ENCODE results near the gene TNS3.

Gene TNS3

DNA sequence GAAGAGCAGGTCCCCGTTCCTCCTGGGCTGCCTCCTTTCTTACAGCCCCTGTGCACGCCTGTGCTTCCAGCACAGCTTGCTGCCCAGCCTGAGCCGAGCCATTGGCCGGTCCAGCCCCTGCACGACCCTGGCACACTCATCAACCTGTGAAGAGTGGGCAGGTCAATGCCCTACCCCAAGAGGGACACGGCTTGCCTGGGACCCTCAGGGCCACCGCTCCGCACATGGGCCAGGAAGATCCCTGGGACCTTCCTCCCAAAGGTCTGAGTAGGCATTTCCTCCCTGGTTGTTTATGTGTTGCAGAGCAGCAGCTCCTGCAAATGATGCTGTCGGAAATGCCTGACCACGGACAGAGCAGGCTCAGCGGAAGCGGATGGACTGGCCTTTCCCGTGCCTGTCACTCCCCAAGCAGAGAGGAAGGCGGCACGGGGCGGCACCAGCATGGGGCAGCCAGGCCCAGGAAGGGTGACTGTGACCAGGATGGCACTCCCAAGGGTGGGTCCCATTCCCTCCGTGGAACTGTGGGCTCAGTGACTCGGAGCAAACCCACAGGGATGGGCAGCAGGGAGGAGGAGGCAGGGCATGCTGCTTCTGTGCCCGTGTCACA, 252.5 kb downstream of the TNS3 start:
- peak; percentile 89 for DNase-seq (ENCODE audit: low spot score)

DNA sequence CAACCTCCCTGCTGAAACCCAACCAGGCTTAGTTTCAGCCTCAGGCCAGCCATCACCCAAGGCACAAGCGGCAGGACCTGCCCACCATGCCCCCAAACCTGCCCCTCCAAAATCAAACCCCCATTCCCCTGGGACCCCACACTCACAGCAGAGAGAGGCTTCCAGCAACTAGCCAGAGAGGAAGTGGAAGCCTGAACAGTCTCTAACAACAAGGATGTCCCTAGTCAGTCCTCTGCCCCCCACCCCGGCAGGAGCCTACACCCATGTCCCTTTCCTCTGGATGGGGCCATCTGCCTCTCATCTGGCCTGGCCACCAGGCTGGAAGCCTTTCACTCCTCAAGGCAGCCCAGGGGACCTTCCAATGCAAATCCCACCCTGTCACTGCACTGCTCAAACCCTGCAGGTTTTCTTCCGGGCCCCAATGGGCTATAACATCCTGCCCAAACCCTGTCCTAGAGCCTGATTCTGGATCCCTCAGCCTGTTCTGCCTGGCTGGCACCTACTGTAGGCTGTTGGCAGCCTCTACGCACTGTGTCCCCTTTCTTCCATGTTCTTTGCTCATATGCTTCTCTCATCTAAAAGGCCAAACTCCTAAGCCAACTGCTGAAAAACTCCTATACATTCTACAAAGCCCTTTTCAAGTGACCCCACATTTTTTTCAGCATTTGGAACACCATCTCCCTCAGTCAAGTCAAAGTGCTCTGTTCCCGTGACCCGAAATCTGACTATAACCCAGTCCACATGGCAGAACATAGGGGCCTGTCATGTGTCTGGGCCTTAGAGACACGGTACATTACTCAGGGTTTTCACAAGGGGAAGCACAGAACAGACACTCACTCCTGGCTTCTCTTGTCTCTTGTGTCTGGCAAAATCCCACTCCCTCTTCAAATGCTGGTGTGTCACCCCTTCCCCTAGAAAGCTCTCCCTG, 253.3 kb downstream of the TNS3 start:
- peak; percentile 30 for DNase-seq (ENCODE audit: low spot score)

- peak; percentile 72 for DNase-seq (ENCODE audit: low spot score)
Observed at GRCh38 chr7:47327698-47328391, 254.1 kb downstream of the TNS3 start.

GRCh38 chr7:47327346-47327697, 254.6 kb downstream of the TNS3 start:
- peak; percentile 44 for DNase-seq (ENCODE audit: low spot score)

GRCh38 chr7:47326808-47327207, 255.1 kb downstream of the TNS3 start:
- peak; percentile 21 for DNase-seq (ENCODE audit: low spot score)

DNA sequence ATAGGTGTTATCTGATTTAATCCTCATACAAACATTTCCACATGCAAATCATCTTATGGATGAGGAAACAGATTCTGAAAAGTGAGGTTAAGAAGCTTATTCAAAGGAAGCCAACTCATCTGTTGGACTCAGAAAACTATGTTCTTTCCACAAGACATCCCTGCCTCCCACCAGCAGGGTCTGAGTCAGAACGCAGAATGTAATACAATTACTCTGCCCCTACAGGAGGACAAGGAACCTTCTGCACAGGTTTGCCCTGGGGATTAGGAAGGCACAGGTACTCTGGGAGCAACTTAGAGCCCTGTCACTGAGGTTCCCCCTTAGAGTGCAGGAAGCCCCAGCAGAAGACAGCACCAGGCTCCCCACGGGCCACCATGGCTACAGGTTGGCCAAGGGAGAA, 255.7 kb downstream of the TNS3 start:
- peak; percentile 72 for DNase-seq (ENCODE audit: low spot score)

DNA sequence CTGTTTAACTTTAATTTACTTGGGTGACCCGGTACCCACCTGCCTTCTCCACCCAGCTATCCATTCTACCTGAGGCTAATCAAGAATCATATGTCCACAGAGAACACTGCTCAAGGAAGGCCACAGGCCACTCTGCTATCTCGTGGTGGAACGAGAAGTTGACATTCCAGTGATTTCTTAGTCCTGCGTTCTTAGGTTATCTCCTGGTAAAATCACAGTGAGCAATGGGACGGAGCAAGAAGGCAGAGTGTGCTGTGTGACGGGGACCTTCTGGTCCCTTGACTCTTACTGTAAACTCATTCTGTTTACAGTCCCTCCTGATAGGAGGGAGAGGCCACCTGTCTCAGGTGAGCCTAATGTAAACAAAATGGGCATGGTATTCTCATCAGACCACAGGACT, 256.6 kb downstream of the TNS3 start:
- DNase-seq (ENCODE audit: low spot score), result no peak

GRCh38 chr7:47323904-47324303, 258.0 kb downstream of the TNS3 start:
- DNase-seq (ENCODE audit: low spot score), result no peak

DNA sequence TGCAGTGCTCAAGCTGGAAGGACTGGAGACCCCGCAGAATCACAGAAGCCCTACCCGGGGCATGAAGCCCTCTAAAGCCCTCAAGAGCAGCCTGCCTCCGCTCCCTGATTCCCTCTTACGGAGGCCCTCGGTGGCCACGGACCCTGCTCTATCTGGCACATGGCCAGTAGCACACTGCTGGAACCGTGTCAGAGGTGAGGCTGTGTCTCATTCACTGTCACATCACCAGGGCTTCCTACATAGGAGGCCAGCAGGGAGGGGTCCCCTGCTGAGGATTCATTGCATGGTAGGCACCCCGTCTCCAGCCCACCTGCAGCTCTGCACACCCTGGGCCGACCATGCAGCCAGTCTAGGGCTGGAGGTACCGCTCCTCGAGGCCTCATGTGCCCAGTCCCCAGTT, 259.2 kb downstream of the TNS3 start:
- no peak for DNase-seq (ENCODE audit: low spot score)

GRCh38 chr7:47320296-47320695, 261.6 kb downstream of the TNS3 start:
- DNase-seq (ENCODE audit: low spot score), result no peak

GRCh38 chr7:47318395-47319182, 263.3 kb downstream of the TNS3 start:
- no peak for DNase-seq (ENCODE audit: low spot score)

DNA sequence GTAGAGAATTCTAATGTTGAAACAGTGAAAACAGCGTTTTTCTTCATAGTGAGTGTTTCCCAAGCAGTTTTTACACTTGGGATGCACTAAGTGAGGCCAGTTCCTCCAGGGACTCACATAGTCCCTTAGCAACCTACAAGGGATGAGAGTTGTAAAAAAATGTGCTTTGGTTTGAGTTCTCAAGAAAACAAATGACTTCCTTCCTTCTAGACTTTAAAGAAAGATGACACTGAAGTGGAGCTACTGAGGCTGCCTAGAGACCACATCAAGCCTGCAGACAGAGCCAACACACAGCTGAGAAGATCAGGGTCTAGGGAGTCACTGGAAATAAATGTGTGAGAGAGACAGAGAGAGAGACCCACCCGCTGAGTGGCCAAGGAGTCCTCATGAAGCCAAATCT, 264.4 kb downstream of the TNS3 start:
- no peak for DNase-seq (ENCODE audit: low spot score)

- DNase-seq (ENCODE audit: low spot score), result peak; percentile 59
Observed at GRCh38 chr7:47314728-47315607, 266.9 kb downstream of the TNS3 start.

- no peak for DNase-seq (ENCODE audit: low spot score)
Observed at GRCh38 chr7:47314248-47314647, 267.7 kb downstream of the TNS3 start.

DNA sequence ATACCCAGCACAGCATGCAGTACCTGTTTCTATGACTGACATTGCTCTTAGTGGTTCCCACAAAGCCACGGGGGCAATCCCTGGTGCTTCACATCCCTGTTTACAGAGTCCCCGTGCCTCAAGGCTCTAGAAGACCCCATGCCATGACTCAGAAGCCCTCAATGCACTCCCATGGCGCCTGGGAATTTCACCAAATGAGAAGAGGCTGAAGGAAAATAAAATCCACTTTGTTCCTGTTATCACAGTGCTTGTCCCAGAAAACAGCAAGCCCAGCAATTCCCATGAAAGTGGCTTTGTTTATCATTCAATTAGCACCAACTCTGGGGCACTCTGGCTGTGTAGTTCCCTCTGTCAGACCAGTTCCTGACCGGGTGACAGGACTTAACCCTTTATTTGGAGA, 268.3 kb downstream of the TNS3 start:
- no peak for DNase-seq (ENCODE audit: low spot score)

DNA sequence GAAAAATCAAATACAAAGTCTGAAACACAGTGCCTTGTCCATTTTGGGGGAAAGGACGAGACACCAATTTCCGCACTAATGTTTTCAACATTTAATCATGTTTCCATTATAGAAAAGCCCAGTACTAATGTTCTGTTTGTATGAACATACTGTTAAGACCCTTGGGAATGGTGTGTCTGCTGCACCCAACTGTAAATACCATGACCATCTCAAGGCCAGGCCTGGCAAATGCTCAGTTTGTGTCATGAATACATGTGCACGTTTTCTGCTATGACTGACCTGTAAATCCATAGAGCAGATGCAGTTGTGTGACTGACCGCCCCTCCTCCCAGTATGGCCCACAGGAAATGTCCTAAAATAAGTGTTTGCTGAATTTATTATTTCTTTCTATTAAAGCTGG, 270.0 kb downstream of the TNS3 start:
- no peak for DNase-seq (ENCODE audit: low spot score)

GRCh38 chr7:47310020-47310419, 271.9 kb downstream of the TNS3 start:
- no peak for DNase-seq (ENCODE audit: low spot score)

DNA sequence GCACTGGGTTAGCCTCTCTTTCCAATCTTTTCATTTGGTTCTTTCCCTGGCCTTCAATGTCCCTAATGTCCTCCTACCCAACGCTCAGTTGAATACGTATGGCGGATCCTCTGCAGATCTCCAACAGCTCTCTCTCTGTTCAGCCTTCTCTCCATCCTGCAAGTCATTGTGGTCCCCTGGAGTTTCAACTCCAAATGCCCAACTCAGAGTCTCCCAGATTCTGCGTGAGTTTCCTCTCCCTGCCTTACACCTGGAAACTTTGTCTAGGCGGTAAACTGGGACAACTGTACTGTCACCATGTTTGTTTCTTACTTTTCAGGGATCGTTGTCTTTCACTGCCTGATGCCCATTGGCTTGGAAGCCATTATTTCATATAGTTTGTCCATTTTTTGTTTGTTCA, 273.1 kb downstream of the TNS3 start:
- DNase-seq (ENCODE audit: low spot score), result no peak

DNA sequence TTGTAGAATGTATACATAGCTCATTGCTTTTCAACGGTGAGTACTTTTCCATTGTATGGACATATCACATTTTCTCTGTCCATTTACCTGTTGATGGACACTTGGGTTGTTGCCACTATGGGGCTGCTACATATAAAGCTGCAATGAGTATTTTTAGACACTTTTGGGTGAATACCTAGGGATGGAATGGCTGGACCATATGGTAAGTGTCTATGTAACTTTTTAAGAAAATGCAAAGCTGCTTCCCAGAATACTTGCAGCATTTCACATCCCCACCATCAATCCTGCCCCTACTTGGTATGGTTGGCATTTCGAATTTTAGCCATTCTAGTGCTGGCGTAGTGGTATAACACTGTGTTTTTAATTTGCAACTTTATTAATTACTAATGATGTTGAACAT, 274.6 kb downstream of the TNS3 start:
- no peak for DNase-seq (ENCODE audit: low spot score)

- no peak for DNase-seq (ENCODE audit: low spot score)
Observed at GRCh38 chr7:47304727-47305719, 276.9 kb downstream of the TNS3 start.

Data from kidney capillary endothelial cell (primary cell).